ENCODE data around the gene MLXIP. TPM values are rescaled to one million over a fixed set of nuclear protein-coding genes. Genes with fewer than 3 reads are reported as not detected.

Gene MLXIP
- total RNA-seq, 1 donor from 2014 or later = 33.7 TPM

DNA sequence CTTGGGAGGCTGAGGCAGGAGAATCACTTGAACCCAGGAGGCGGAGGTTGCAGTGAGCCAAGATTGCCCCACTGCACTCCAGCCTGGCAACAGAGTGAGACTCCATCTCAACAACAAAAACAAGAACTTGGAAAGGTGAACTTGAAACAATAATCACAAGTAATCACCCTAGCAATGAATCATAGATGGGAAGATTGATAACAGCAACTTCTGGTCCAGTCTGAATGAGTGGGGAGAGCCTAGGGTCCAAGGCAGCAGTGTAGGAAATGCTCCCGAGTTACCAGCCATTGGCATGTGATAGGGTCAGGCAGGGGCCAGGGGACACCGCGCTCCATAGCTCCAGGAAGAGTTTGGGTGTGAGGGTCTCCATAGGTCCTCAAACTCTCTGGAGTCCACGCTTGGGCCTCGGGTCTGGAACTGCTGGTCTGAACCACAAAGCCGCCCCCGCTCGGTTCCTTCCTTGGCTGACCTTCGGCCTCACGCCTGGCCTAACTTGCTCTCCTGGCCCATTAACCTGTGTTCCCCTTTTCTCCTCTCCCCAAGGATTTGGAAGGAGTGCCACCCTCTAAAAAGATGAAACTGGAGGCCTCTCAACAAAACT is 19.9 kb upstream of the MLXIP start:
- Mint-ChIP-seq H3K9me3 (no peaks in the 10 kb centered on the region), H3K36me3 (ENCODE audit: low read depth) (peaks cover 77% of the 10 kb centered on the region), H3K27ac (no peak overlapping the region), H3K4me3 (no peak overlapping the region), H3K4me1 (peaks cover 15% of the 10 kb centered on the region), H3K27me3 (no peaks in the 10 kb centered on the region)
- DNase-seq (no peak), ATAC-seq (ENCODE audit: low read depth) (no peak)
- intact Hi-C loops (cut with micrococcal nuclease) = no loop called here
- TF ChIP-seq, protein P1, sequence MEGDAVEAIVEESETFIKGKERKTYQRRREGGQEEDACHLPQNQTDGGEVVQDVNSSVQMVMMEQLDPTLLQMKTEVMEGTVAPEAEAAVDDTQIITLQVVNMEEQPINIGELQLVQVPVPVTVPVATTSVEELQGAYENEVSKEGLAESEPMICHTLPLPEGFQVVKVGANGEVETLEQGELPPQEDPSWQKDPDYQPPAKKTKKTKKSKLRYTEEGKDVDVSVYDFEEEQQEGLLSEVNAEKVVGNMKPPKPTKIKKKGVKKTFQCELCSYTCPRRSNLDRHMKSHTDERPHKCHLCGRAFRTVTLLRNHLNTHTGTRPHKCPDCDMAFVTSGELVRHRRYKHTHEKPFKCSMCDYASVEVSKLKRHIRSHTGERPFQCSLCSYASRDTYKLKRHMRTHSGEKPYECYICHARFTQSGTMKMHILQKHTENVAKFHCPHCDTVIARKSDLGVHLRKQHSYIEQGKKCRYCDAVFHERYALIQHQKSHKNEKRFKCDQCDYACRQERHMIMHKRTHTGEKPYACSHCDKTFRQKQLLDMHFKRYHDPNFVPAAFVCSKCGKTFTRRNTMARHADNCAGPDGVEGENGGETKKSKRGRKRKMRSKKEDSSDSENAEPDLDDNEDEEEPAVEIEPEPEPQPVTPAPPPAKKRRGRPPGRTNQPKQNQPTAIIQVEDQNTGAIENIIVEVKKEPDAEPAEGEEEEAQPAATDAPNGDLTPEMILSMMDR (IDR thresholded peaks at IDR 0.05) = no peak
- POLR2A ChIA-PET = no interaction called here
- CTCF ChIA-PET = interaction anchor here (8.7 kb wide), 1 partner anchor 64 kb away, joined by 122 read pairs; no protein-coding TSS in a partner anchor

DNA sequence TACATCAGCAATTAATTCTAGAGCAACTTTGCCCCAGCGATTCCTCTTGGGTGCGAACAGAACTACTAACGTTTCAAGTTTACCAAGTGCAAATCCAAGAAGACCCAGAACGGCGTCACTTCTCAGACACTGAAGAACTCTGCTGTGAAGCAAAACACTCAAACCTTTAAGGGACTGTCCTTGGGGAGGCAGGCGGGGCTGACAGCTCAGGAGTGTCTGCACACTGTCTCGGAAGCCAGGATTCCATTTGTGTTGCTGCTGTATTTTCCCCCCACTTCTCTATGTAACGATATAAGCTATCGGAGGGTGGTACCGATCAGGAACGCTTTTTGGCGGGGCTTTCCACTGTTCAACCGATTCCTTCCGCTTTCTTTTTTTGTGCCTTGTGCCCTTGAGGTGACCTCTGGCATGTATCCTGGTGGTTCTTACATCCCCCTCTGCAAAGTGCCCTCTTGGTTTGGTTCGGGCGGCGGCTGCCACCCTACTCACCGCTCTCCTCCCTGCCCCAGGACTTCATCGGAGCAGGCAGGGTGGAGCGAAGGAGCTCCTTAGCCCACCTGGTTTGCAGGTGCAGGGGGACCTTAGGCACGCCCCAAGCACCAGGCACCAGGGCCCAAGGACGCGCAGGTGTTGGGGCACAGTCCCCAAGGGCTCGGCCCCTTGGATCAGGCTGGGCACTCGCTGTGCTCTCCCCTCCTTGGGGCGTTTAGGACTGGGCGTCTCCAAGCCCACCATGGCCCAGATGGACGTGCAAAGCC is 19.2 kb upstream of the MLXIP start:
- intact Hi-C loops (cut with micrococcal nuclease) = no loop called here
- TF ChIP-seq, protein P1 (IDR thresholded peaks at IDR 0.05) = no peak
- Mint-ChIP-seq H3K9me3 (no peaks in the 10 kb centered on the region), H3K4me1 (peaks cover 19% of the 10 kb centered on the region), H3K27ac (no peak overlapping the region), H3K4me3 (no peak overlapping the region), H3K36me3 (ENCODE audit: low read depth) (peaks cover 71% of the 10 kb centered on the region), H3K27me3 (no peaks in the 10 kb centered on the region)
- ChIA-PET POLR2A (no interaction called here), CTCF (interaction anchor here (0.5 kb wide), 1 partner anchor 132 kb away, joined by 3 read pairs; no protein-coding TSS in a partner anchor)
- DNase-seq (no peak), ATAC-seq (ENCODE audit: low read depth) (no peak)

DNA sequence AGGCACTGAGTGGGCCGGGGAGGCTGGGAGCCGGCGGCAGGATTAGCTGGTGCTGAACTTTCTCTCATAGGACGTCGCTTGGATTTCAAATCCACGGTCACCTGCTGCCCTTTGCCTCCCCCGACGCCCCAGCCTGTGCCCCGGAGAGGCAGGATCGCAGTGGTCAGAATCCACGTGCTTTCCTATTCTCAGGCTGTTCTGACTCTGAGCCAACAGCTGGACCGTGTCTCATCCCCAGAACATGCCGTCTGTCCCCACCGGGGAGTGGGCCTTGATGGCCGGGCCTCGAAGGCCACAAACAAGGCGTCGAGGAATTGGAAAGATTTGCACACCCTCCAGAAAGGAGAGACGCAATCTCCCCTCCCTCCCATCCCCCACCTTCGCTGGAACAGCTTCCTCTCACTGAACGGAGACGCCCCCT is 18.5 kb upstream of the MLXIP start:
- peaks cover 64% of the 10 kb centered on the region for H3K36me3 Mint-ChIP-seq (ENCODE audit: low read depth)
- H3K9me3 Mint-ChIP-seq = no peaks in the 10 kb centered on the region
- intact Hi-C loops (cut with micrococcal nuclease) = no loop called here
- POLR2A ChIA-PET = no interaction called here
- ATAC-seq (ENCODE audit: low read depth) (no peak), DNase-seq (no peak)
- no peaks in the 10 kb centered on the region for H3K27me3 Mint-ChIP-seq
- peaks cover 22% of the 10 kb centered on the region for H3K4me1 Mint-ChIP-seq
- H3K27ac Mint-ChIP-seq = no peak overlapping the region
- TF ChIP-seq, protein P1 (IDR thresholded peaks at IDR 0.05) = no peak
- no peak overlapping the region for H3K4me3 Mint-ChIP-seq
- CTCF ChIA-PET = interaction anchor here (0.6 kb wide), 1 partner anchor 121 kb away, joined by 4 read pairs; no protein-coding TSS in a partner anchor

DNA sequence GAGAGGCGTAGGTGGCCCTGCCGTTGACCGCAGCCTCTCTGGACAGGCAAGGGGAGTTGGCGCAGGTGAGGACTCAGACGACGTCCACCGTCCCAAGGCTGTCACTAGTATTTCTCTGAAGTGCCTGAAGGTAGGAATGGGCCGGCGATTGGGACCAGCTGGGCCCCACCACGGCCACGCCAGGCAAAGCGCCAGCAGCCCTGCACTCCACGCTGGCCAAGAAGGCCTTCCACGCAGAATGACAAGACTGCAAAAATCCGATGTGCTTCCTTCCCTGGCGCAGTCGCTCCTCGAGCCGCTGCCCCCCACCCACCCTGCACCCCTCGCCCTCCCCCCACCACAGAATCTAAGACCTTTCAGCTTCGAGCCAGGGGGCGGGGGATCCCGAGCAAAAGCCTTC is 17.3 kb upstream of the MLXIP start:
- H3K4me1 Mint-ChIP-seq = peaks cover 22% of the 10 kb centered on the region
- TF ChIP-seq, protein P1 (IDR thresholded peaks at IDR 0.05) = no peak
- no peak overlapping the region for H3K27ac Mint-ChIP-seq
- ChIA-PET CTCF (interaction anchor here (0.8 kb wide), 1 partner anchor 143 kb away, joined by 3 read pairs; the partner anchor contains the start of gene CFAP251), POLR2A (no interaction called here)
- ATAC-seq (ENCODE audit: low read depth) (no peak), DNase-seq (no peak)
- intact Hi-C loops (cut with micrococcal nuclease) = no loop called here
- peaks cover 54% of the 10 kb centered on the region for H3K36me3 Mint-ChIP-seq (ENCODE audit: low read depth)
- H3K9me3 Mint-ChIP-seq = no peaks in the 10 kb centered on the region
- H3K27me3 Mint-ChIP-seq = no peaks in the 10 kb centered on the region
- H3K4me3 Mint-ChIP-seq = no peak overlapping the region

Measured in activated B cell treated with CpG ODN at 0.5 μM for 24 hours (primary cell).